Neutrophil (primary cell): Measurements from ENCODE around the gene RNF40.
A peak's percentile ranks its signal among the peaks of the same experiment; 100 is the strongest.

Experiments
- H3K27ac ChIP-seq: fragments of 200-600 bp; sonication (generic); 2 replicates; pipeline ENCODE4 v1.5.1; 2016; ENCODE audit warnings: mild to moderate bottlenecking, moderate library complexity
- H3K27me3 ChIP-seq: fragments of 200-600 bp; sonication (generic); 2 replicates; pipeline ENCODE4 v1.6.0; 2016; ENCODE audit warnings: mild to moderate bottlenecking
- H3K36me3 ChIP-seq: fragments of 200-600 bp; sonication (generic); 2 replicates; pipeline ENCODE4 v1.5.1; 2017
- H3K4me1 ChIP-seq, 2 experiments: fragments of 200-600 bp in 1 of 2; sonication (generic) in 1 of 2; 1 replicate in 1 of 2; 2 replicates in 1 of 2; pipeline versions ENCODE4 v1.5.1 to v1.6.1; 2013 to 2016; ENCODE audit warnings: low read depth in 1 of 2, low read length in 1 of 2, mild to moderate bottlenecking in 1 of 2, moderate library complexity in 1 of 2; ENCODE audit not compliant: control insufficient read depth in 1 of 2, insufficient read depth in 1 of 2
- H3K4me3 ChIP-seq, 2 experiments: fragments of 200-600 bp in 1 of 2; sonication (generic) in 1 of 2; 1 replicate in 1 of 2; 2 replicates in 1 of 2; pipeline ENCODE4 v1.5.1; 2013 to 2016; ENCODE audit warnings: low read depth in 1 of 2, low read length in 1 of 2, mild to moderate bottlenecking in 1 of 2, moderate library complexity in 1 of 2
- H3K9me3 ChIP-seq: fragments of 200-600 bp; sonication (generic); 2 replicates; pipeline ENCODE4 v1.5.1; 2016
- TF ChIP-seq, protein P1 (sequence below): fragments of 200-600 bp; sonication (generic); IDR thresholded peaks from 2 replicates; pipeline ENCODE4 v1.5.1; 2016; ENCODE audit warnings: antibody characterized with exemption

Gene RNF40

GRCh38 chr16:30761928-30762902 lies at the start of gene RNF40, which contains the start of gene CFAP119:
Gene RNF40, plus strand, starts transcription at chr16:30762322. Its CDS starts 224 bp downstream, at chr16:30762546.
Gene CFAP119, minus strand, starts transcription at chr16:30762062. Its CDS starts 314 bp downstream, at chr16:30761748.
- Histone ChIP-seq H3K36me3 (peaks cover 48% of the 10 kb centered on the region), H3K27me3 (no peaks in the 10 kb centered on the region), H3K9me3 (no peaks in the 10 kb centered on the region), H3K27ac (peak within 1 kb of the TSS; percentile 99), H3K4me1 (peaks cover 58 to 59% of the 10 kb centered on the region in 2 experiments), H3K4me3 (peak within 1 kb of the TSS; percentile 90 to 95)
- TF ChIP-seq, protein P1, sequence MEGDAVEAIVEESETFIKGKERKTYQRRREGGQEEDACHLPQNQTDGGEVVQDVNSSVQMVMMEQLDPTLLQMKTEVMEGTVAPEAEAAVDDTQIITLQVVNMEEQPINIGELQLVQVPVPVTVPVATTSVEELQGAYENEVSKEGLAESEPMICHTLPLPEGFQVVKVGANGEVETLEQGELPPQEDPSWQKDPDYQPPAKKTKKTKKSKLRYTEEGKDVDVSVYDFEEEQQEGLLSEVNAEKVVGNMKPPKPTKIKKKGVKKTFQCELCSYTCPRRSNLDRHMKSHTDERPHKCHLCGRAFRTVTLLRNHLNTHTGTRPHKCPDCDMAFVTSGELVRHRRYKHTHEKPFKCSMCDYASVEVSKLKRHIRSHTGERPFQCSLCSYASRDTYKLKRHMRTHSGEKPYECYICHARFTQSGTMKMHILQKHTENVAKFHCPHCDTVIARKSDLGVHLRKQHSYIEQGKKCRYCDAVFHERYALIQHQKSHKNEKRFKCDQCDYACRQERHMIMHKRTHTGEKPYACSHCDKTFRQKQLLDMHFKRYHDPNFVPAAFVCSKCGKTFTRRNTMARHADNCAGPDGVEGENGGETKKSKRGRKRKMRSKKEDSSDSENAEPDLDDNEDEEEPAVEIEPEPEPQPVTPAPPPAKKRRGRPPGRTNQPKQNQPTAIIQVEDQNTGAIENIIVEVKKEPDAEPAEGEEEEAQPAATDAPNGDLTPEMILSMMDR = peak; percentile 21

DNA sequence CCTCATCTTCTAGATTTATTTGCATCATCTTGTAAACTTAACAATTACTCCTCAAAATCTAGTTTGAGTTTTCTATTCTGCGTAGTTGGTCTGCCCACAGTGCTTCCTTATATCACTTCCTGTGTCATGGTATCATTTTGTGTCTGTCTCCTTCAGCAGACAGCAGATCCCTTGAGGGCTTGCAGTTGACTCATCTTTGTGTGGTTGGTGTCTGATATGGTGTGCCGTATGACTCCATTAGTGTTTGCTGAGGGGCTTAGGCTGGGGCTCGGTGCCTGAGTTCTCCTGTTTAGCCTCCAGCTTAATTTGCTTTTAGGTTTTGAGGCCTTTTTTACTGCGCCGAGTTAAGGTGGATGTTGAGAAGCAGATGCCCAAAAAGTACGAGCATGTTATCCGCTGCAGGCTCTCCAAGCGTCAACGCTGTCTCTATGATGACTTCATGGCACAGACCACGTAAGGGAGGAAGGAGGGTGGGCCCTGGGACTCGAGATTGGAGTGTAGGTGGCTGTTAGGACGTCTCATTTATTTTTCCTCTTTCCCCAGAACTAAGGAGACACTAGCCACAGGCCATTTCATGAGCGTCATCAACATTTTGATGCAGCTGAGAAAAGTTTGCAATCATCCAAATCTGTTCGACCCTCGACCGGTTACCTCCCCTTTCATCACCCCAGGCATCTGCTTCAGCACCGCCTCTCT lies 46.2 kb upstream of the RNF40 start:
- no peaks in the 10 kb centered on the region for H3K9me3 ChIP-seq
- H3K27ac ChIP-seq = peak overlapping the region; percentile 80
- H3K36me3 ChIP-seq = peaks cover 73% of the 10 kb centered on the region
- TF ChIP-seq, protein P1 = no peak
- no peaks in the 10 kb centered on the region for H3K27me3 ChIP-seq
- peak overlapping the region in 1 of 2 experiments; percentile 50 for H3K4me3 ChIP-seq
- H3K4me1 ChIP-seq = peaks cover 20 to 21% of the 10 kb centered on the region in 2 experiments

GRCh38 chr16:30720086-30720485 lies 42.0 kb upstream of the RNF40 start:
- Histone ChIP-seq H3K27ac (no peak overlapping the region), H3K4me3 (no peak overlapping the region), H3K27me3 (no peaks in the 10 kb centered on the region), H3K36me3 (peaks cover 79% of the 10 kb centered on the region), H3K9me3 (no peaks in the 10 kb centered on the region), H3K4me1 (peaks cover 18 to 21% of the 10 kb centered on the region in 2 experiments)
- TF ChIP-seq, protein P1 = no peak

- Histone ChIP-seq H3K4me1 (peaks cover 18 to 21% of the 10 kb centered on the region in 2 experiments), H3K27me3 (no peaks in the 10 kb centered on the region), H3K4me3 (no peak overlapping the region), H3K9me3 (no peaks in the 10 kb centered on the region), H3K36me3 (peaks cover 79% of the 10 kb centered on the region), H3K27ac (no peak overlapping the region)
- TF ChIP-seq, protein P1 = no peak
These were observed 41.4 kb upstream of the RNF40 start for GRCh38 chr16:30720694-30721093.

DNA sequence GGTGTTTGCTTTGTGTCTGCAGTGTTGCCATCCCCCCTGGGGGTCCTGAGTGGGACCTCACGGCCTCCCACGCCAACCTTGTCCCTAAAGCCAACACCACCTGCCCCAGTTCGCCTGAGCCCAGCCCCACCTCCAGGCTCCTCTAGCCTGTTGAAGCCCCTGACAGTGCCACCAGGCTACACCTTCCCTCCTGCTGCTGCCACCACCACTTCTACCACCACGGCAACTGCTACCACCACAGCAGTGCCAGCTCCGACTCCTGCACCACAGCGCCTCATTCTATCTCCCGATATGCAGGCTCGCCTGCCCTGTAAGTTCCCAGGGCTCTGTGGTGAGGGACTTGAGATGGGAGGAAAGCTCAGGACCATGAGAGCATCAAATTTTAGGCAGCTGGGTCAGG lies 41.0 kb upstream of the RNF40 start:
- no peak overlapping the region for H3K27ac ChIP-seq
- H3K27me3 ChIP-seq = no peaks in the 10 kb centered on the region
- TF ChIP-seq, protein P1 = no peak
- peaks cover 16 to 19% of the 10 kb centered on the region in 2 experiments for H3K4me1 ChIP-seq
- H3K36me3 ChIP-seq = peaks cover 75% of the 10 kb centered on the region
- no peaks in the 10 kb centered on the region for H3K9me3 ChIP-seq
- no peak overlapping the region for H3K4me3 ChIP-seq
